Stimulated activated CD4-positive, alpha-beta T cell treated with anti-CD3 and anti-CD28 coated beads, TNF-alpha, amount 100 ng/mL, for 1 hour (primary cell): ENCODE measurements around the gene SLC22A17.
A peak's percentile ranks its signal among the peaks of the same experiment; 100 is the strongest.

ENCODE experiments used
- DNase-seq, 3 donors: peaks; one replicate each; pipeline ENCODE4 v3.0.0-alpha.2; 2020; ENCODE audit warnings: low read depth in 3 of 3, low spot score in 1 of 3

The SLC22A17 gene

GRCh38 chr14:23382276-23382675 is 29.6 kb upstream of the SLC22A17 start:
- DNase-seq, result no peak

- no peak for DNase-seq
Observed at GRCh38 chr14:23381871-23382270, 29.2 kb upstream of the SLC22A17 start.

- no peak for DNase-seq
Observed at GRCh38 chr14:23380976-23381375, 28.3 kb upstream of the SLC22A17 start.

GRCh38 chr14:23380197-23380914 is 27.7 kb upstream of the SLC22A17 start:
- DNase-seq, result no peak

- peak; percentile 10 to 53 (median 50) for DNase-seq
Observed at GRCh38 chr14:23379366-23380196, 26.9 kb upstream of the SLC22A17 start.

- DNase-seq, result no peak
Observed at GRCh38 chr14:23378612-23379220, 26.0 kb upstream of the SLC22A17 start.

DNA sequence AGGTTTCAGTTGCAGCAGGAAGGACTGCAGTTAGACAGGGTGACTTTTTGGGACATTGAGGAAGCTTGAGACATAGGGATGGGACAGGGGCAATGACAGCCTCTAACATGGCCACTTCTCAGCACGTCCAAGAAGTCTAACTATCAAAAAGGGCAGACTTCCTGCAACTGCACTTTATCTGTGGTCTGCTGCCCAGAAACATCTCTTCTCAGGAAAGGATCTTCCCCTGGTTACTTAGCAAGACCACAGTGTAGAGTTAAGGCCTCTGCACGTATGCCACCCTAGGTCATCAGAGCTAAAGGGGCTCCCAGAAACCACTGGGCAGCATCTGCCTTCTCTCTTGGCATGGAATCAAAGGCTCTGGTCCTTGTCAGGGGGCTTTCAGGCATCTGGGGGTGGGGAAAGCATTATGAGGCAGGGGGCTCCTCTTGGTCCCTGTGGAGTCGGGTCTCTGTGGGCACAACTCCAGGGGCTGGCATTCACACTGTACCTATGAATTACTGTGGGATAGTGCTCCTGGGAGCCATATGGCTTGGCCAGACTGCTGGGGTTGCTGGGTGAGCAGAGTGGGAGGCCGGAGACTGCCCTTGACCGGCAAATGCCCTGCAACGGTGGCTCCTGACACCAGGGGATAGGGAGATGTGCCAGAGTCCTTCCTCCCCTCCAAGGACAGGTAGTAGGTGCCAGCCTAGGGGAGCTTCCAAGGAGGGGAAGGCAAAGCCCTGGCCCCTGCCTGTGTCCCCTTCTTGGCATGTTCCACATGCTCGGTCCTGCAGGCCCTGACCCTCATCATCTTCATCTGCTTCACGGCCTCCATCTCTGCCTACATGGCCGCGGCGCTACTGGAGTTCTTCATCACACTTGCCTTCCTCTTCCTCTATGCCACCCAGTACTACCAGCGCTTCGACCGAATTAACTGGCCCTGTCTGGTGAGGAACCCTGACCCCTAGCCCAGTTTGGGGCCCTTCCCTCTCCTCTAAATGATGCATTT is 25.2 kb upstream of the SLC22A17 start:
- no peak for DNase-seq

DNA sequence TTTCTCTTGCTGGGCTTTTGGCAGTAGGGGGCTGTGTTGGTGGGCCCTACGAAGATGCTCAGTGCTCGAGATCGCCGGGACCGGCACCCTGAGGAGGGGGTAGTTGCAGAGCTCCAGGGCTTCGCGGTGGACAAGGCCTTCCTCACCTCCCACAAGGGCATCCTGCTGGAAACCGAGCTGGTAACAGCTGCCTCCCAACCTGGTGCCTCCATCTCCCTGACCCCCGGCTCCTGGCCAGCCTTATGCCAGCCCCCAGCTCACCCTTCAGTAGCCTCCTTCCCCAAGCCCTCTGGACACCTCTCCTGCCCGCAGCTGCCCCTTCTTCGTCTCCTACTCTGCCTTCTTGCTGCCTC is 24.5 kb upstream of the SLC22A17 start:
- no peak for DNase-seq

DNA sequence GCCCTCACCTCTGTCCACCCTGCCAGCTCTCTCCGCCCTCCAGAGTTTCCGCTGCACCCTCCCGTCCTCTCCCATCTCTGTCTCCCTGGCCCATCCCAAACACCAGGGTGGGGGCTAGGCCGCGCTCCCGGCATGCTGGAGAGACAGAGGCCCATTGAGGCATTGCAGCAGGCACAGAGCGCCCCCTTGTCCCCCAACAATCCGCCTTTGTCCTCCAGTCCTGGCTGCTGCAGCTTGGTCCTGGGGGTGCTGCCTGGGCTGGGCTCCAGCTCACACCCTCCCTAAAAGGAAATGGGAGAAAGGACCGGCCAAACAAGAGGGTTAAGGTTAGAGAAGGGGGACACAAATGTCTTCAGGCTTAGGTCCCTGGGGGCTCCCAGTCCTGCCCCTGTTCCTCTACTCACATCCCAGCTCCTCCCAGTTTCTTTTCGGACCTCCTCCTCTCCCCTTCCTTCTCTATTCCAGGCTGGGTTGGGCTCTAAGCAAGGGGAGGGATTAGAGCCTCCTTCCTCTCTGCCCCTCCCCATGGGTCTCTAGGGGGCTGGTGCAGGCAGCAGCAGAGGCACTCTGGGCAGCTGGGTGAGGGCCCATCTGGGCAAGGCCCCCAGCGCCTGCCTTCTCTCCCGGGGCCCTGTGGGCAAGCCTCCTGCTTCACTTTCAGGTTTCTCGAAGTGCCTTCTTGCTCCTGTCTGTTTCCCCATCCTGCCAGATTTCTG is 24.0 kb upstream of the SLC22A17 start, which contains the start of gene CMTM5:
Gene CMTM5 (plus strand): TSS at position 565 of the 716 bp plus-strand sequence. CDS start 206 bp downstream, outside the sequence.
- DNase-seq, result no peak

GRCh38 chr14:23375527-23376251 is 23.0 kb upstream of the SLC22A17 start:
- DNase-seq, result no peak

- no peak for DNase-seq
Observed at GRCh38 chr14:23373041-23373440, 20.4 kb upstream of the SLC22A17 start.

- DNase-seq, result no peak
Observed at GRCh38 chr14:23372509-23372908, 19.8 kb upstream of the SLC22A17 start, which contains the start of gene IL25. Gene IL25 (plus strand): TSS chr14:23372809.

DNA sequence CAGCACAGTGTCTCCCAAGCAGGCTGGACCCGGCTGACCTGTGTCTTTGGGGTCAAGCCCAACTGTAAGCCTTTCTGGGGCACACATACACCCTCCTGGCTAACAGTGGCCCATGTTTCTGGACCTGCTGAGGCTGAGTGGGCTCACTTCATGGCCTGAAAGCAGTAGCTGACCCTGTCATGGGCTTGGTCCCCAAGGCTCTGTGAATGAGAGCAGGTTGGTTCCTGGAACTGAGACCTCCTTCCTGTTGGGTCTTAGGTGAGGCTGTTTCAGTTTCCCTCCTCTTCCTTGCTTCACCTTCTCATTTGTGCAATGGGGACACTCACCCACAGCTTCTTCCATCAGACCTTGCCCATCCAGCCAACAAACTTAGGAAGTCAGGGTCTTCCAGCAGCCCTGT is 19.2 kb upstream of the SLC22A17 start:
- DNase-seq, result no peak

DNA sequence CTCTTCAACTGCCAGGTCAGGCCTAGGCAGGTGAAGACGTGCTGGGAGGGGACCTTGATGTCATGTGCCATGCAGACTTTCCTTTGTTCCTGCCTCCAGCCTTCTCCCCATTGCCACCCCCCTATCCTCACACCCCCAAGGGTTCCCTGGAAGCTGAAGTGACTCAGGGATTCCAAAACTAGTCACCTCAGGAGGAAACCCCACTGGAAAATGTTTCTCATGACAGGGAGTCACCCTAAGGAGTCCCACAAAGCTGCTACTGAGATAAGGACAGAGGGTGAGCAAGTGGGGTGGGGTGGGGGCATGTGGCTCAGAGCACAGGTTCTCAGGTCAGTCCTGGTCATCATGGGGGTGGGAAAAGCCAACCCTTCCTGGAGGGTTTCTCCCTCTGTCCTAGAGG is 17.5 kb upstream of the SLC22A17 start:
- DNase-seq, result no peak

DNA sequence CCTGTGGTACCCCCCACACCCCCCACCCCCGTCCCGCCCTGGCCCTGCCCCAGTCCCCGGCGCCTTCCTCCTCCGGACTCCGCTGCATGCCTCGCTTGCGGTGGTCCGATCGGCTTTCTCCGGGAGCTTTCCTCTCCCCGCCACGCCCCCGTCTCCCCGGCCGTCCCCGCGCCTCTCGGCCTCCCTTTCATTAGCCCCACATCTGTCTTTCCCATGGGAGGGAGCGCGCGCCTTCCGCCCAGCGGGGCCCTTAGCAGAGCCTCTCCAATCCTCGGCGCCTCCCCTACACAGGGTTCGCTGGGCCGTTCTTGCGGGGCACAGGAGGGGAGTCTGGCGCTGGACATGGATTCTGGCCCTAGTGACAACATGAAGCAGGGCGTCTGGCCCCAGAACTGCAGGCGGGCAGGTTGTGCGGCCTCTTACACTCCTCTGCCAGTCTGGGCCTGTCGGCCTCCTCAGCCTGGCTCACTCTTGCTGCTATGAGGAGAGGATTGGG is 13.8 kb upstream of the SLC22A17 start:
- DNase-seq, result no peak

- no peak for DNase-seq
Observed at GRCh38 chr14:23365732-23366425, 13.2 kb upstream of the SLC22A17 start.

- no peak for DNase-seq
Observed at GRCh38 chr14:23365036-23365731, 12.5 kb upstream of the SLC22A17 start, which contains the start of gene EFS. Gene EFS (minus strand): TSS chr14:23365172. CDS start chr14:23365025, 147 bp downstream.
